B cell (primary cell): ENCODE data around the gene ZSWIM4.

Source experiments
- CTCF ChIP-seq: fragments of 200-600 bp; IDR thresholded peaks from one replicate; pipeline ENCODE4 v1.8.0; 2022; ENCODE audit warnings: antibody characterized with exemption, mild to moderate bottlenecking
- EZH2 ChIP-seq: IDR thresholded peaks from 2 replicates; pipeline ENCODE4 v1.6.1; 2012; ENCODE audit warnings: borderline replicate concordance, low read depth, mild to moderate bottlenecking, moderate library complexity, low read length; ENCODE audit not compliant: insufficient read depth, poor library complexity, severe bottlenecking

GRCh38 chr19:13812544-13812943, 17.3 kb downstream of the ZSWIM4 start:
- TF ChIP-seq CTCF (no peak), EZH2 (no peak)
